MM.1S (cell line): ENCODE measurements around the gene IL22RA2.

Experiments used
- DNase-seq: peaks from one replicate; pipeline ENCODE4 v3.0.0-alpha.2; 2015
- H2AFZ ChIP-seq: fragments of 300-600 bp; sonication (generic); 2 replicates; pipeline ENCODE4 v1.6.0; 2016; ENCODE audit warnings: antibody characterized with exemption, low read length
- H3F3A ChIP-seq: fragments of 300-600 bp; sonication (generic); 2 replicates; pipeline ENCODE4 v1.6.1; 2016; ENCODE audit warnings: mild to moderate bottlenecking, antibody characterized with exemption, low read length, moderate library complexity, mixed read lengths; ENCODE audit not compliant: insufficient read depth
- H3K27ac ChIP-seq: fragments of 300-600 bp; sonication (generic); 2 replicates; pipeline ENCODE4 v1.5.1; 2016; ENCODE audit warnings: mild to moderate bottlenecking, low read length
- H3K27me3 ChIP-seq: fragments of 300-600 bp; sonication (generic); replicated peaks from 2 replicates; pipeline ENCODE4 v1.6.0; 2016; ENCODE audit warnings: low read length; ENCODE audit not compliant: insufficient read depth
- H3K36me3 ChIP-seq: fragments of 300-600 bp; sonication (generic); replicated peaks from 2 replicates; pipeline ENCODE4 v1.6.1; 2016; ENCODE audit warnings: mild to moderate bottlenecking, low read length, mixed read lengths; ENCODE audit not compliant: insufficient read depth
- H3K4me1 ChIP-seq: fragments of 300-600 bp; sonication (generic); 2 replicates; pipeline ENCODE4 v1.6.1; 2016; ENCODE audit warnings: low read length, mixed read lengths
- H3K4me2 ChIP-seq: fragments of 300-600 bp; sonication (generic); 2 replicates; pipeline ENCODE4 v1.6.0; 2016; ENCODE audit warnings: low read depth, low read length
- H3K4me3 ChIP-seq: fragments of 300-600 bp; sonication (generic); 2 replicates; pipeline ENCODE4 v1.5.1; 2016; ENCODE audit warnings: low read length, mixed read lengths
- H3K79me2 ChIP-seq: fragments of 300-600 bp; sonication (generic); 2 replicates; pipeline ENCODE4 v1.6.1; 2016; ENCODE audit warnings: mixed run types, low read length, mixed read lengths
- H3K9ac ChIP-seq: fragments of 300-600 bp; sonication (generic); 2 replicates; pipeline ENCODE4 v1.6.1; 2016; ENCODE audit warnings: low read length, mixed read lengths
- H3K9me2 ChIP-seq: fragments of 300-600 bp; sonication (generic); replicated peaks from 2 replicates; pipeline ENCODE4 v1.6.1; 2016; ENCODE audit warnings: mild to moderate bottlenecking, low read length, mixed read lengths; ENCODE audit not compliant: insufficient read depth
- H3K9me3 ChIP-seq: fragments of 300-600 bp; sonication (generic); replicated peaks from 2 replicates; pipeline ENCODE4 v1.6.1; 2016; ENCODE audit warnings: mild to moderate bottlenecking, low read length, mixed read lengths; ENCODE audit not compliant: insufficient read depth
- H4K20me1 ChIP-seq: fragments of 300-600 bp; sonication (generic); 2 replicates; pipeline ENCODE4 v1.6.1; 2016; ENCODE audit warnings: mild to moderate bottlenecking, low read length, moderate library complexity, mixed read lengths; ENCODE audit not compliant: insufficient read depth
- EZH2 ChIP-seq: fragments of 300-600 bp; sonication (generic); optimal IDR thresholded peaks from 2 replicates; pipeline ENCODE3; 2017; ENCODE audit warnings: low read depth, mild to moderate bottlenecking, antibody characterized with exemption, low read length, mixed read lengths
- EZH2phosphoT487 ChIP-seq: fragments of 300-600 bp; sonication (generic); IDR thresholded peaks from 2 replicates; pipeline ENCODE4 v1.6.1; 2018; ENCODE audit warnings: antibody characterized with exemption, low read length
- TF ChIP-seq, protein P1 (sequence below): fragments of 300-600 bp; sonication (generic); IDR thresholded peaks from 2 replicates; pipeline ENCODE4 v1.5.1; 2016; ENCODE audit warnings: antibody characterized with exemption, low read length, mixed read lengths

Gene IL22RA2

DNA sequence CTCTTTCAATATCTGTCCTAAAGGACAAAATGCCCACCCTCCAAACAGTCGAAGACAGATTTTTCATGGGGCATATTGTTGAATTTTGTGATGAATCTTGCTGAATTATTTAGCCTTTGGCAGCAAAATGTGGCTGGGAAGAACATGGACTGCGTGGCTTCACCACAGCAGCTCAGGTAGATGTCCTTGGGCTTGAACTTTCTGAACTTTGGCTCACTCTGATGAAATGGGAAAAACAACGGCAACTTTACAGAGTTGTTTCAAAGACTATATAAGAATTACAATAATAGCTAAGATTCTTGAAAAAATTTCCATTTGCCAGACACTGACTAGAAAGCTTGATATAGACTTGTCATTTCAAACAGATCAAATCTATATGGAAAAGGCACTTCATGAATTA lies 75.9 kb downstream of the IL22RA2 start:
- no peaks in the 10 kb centered on the region for H3K79me2 ChIP-seq
- DNase-seq: no peak
- peaks cover 31% of the 10 kb centered on the region for H3K4me1 ChIP-seq
- peaks cover 6% of the 10 kb centered on the region for H3F3A ChIP-seq
- no peaks in the 10 kb centered on the region for H3K9me3 ChIP-seq
- H3K9me2 ChIP-seq: no peaks in the 10 kb centered on the region
- no peak overlapping the region for H3K4me2 ChIP-seq
- no peak overlapping the region for H3K4me3 ChIP-seq
- no peak for TF ChIP-seq EZH2
- TF ChIP-seq EZH2phosphoT487: no peak
- TF ChIP-seq, protein P1, sequence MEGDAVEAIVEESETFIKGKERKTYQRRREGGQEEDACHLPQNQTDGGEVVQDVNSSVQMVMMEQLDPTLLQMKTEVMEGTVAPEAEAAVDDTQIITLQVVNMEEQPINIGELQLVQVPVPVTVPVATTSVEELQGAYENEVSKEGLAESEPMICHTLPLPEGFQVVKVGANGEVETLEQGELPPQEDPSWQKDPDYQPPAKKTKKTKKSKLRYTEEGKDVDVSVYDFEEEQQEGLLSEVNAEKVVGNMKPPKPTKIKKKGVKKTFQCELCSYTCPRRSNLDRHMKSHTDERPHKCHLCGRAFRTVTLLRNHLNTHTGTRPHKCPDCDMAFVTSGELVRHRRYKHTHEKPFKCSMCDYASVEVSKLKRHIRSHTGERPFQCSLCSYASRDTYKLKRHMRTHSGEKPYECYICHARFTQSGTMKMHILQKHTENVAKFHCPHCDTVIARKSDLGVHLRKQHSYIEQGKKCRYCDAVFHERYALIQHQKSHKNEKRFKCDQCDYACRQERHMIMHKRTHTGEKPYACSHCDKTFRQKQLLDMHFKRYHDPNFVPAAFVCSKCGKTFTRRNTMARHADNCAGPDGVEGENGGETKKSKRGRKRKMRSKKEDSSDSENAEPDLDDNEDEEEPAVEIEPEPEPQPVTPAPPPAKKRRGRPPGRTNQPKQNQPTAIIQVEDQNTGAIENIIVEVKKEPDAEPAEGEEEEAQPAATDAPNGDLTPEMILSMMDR: no peak
- H3K27me3 ChIP-seq: no peaks in the 10 kb centered on the region
- H4K20me1 ChIP-seq: no peaks in the 10 kb centered on the region
- H2AFZ ChIP-seq: no peak overlapping the region
- H3K9ac ChIP-seq: no peak overlapping the region
- H3K27ac ChIP-seq: no peak overlapping the region
- no peaks in the 10 kb centered on the region for H3K36me3 ChIP-seq

DNA sequence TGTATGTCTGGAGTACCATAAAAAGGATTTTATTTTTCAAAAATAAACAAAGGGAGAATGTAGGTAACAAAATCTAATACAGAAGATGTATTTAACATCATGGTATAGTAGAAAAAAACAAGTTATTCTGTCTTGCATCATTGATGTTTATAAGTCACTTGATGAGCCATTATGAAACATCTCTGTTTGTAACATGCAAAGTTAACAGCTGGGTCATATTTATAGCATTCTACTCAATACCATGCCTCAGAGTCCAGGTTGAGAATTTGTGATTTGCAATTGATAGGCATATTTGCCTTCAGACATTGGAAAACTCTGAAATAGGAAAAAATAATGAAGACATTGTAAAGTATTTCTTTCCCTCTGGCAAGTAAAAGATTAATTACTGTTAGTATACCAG lies 76.4 kb downstream of the IL22RA2 start:
- Histone ChIP-seq H4K20me1 (no peaks in the 10 kb centered on the region), H3K9ac (no peak overlapping the region), H3K79me2 (no peaks in the 10 kb centered on the region), H3K27ac (no peak overlapping the region), H3F3A (peaks cover 2% of the 10 kb centered on the region), H3K9me3 (no peaks in the 10 kb centered on the region), H3K4me2 (no peak overlapping the region), H3K27me3 (no peaks in the 10 kb centered on the region), H3K4me3 (no peak overlapping the region), H3K9me2 (no peaks in the 10 kb centered on the region), H2AFZ (no peak overlapping the region), H3K4me1 (peaks cover 26% of the 10 kb centered on the region), H3K36me3 (no peaks in the 10 kb centered on the region)
- no peak for DNase-seq
- TF ChIP-seq EZH2phosphoT487 (no peak), EZH2 (no peak)
- TF ChIP-seq, protein P1: no peak

DNA sequence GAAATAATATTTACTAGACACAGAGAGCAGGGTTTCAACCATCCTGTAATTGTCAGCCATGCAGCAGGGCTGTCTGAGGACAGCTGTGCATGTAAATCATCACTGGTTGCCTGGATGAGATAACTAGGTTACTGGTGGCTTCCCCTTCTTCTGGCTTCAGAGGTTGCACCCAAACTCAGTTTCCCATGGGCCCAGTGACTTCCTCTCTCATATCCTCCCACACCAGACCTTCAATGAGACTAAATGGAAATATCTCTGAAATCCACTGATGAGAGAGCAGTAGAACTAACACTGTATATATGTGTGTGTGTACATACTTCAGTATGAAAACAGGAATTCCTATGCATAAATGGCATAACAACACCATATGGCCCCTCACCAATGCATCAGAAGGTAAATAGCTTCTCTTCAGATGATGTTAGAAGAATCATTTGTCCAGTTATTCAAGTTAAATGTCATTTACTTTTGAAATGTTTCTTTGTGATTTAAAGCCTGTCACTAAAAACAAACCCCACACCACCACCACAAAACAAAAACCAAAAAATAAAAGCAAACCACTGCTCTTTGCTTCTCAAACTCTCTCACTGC lies 77.7 kb downstream of the IL22RA2 start:
- no peaks in the 10 kb centered on the region for H3K9me3 ChIP-seq
- H3K4me3 ChIP-seq: no peak overlapping the region
- no peaks in the 10 kb centered on the region for H3K36me3 ChIP-seq
- no peaks in the 10 kb centered on the region for H3K27me3 ChIP-seq
- no peak overlapping the region for H3K9ac ChIP-seq
- no peaks in the 10 kb centered on the region for H4K20me1 ChIP-seq
- H3K4me1 ChIP-seq: peaks cover 21% of the 10 kb centered on the region
- TF ChIP-seq EZH2phosphoT487 (no peak), EZH2 (no peak)
- TF ChIP-seq, protein P1: no peak
- no peaks in the 10 kb centered on the region for H3K79me2 ChIP-seq
- DNase-seq: no peak
- H2AFZ ChIP-seq: no peak overlapping the region
- no peaks in the 10 kb centered on the region for H3K9me2 ChIP-seq
- H3K27ac ChIP-seq: no peak overlapping the region
- H3F3A ChIP-seq: no peaks in the 10 kb centered on the region
- no peak overlapping the region for H3K4me2 ChIP-seq
